Measurements from ENCODE around the gene TTC3. TPM values are rescaled to one million over a fixed set of nuclear protein-coding genes. Genes with fewer than 3 reads are reported as not detected.
A peak's percentile ranks its signal among the peaks of the same experiment; 100 is the strongest.

TTC3 gene
- total RNA-seq, 1 donor from 2014 or later = 235 TPM

- peak; percentile 57 for DNase-seq
- peak overlapping the region; percentile 97 for H3K4me3 Mint-ChIP-seq (ENCODE audit: unreplicated experiment)
- H3K36me3 Mint-ChIP-seq (ENCODE audit: unreplicated experiment) = peaks cover 4% of the 10 kb centered on the region
- TF ChIP-seq CTCF (IDR thresholded peaks at IDR 0.05; ENCODE audit: partially characterized antibody, unreplicated experiment) = no peak
- peaks cover 7% of the 10 kb centered on the region for H3K27me3 Mint-ChIP-seq (ENCODE audit: unreplicated experiment)
- peak overlapping the region; percentile 96 for H3K27ac Mint-ChIP-seq (ENCODE audit: unreplicated experiment)
- peaks cover 10% of the 10 kb centered on the region for H3K9me3 Mint-ChIP-seq (ENCODE audit: unreplicated experiment)
- peaks cover 21% of the 10 kb centered on the region for H3K4me1 Mint-ChIP-seq (ENCODE audit: low read depth, unreplicated experiment)
Observed at GRCh38 chr21:37073417-37074196, 553 bp downstream of the TTC3 start.

GRCh38 chr21:37074197-37074510 lies 1.1 kb downstream of the TTC3 start:
- Mint-ChIP-seq H3K27me3 (ENCODE audit: unreplicated experiment) (peaks cover 7% of the 10 kb centered on the region), H3K36me3 (ENCODE audit: unreplicated experiment) (peaks cover 6% of the 10 kb centered on the region), H3K4me3 (ENCODE audit: unreplicated experiment) (peak overlapping the region; percentile 97), H3K27ac (ENCODE audit: unreplicated experiment) (peak overlapping the region; percentile 96), H3K4me1 (ENCODE audit: low read depth, unreplicated experiment) (peaks cover 22% of the 10 kb centered on the region), H3K9me3 (ENCODE audit: unreplicated experiment) (peaks cover 11% of the 10 kb centered on the region)
- DNase-seq = no peak
- no peak for TF ChIP-seq CTCF (IDR thresholded peaks at IDR 0.05; ENCODE audit: partially characterized antibody, unreplicated experiment)

- DNase-seq = no peak
- TF ChIP-seq CTCF (IDR thresholded peaks at IDR 0.05; ENCODE audit: partially characterized antibody, unreplicated experiment) = no peak
- Mint-ChIP-seq H3K9me3 (ENCODE audit: unreplicated experiment) (peaks cover 11% of the 10 kb centered on the region), H3K27ac (ENCODE audit: unreplicated experiment) (peak overlapping the region; percentile 96), H3K4me3 (ENCODE audit: unreplicated experiment) (peak overlapping the region; percentile 97), H3K27me3 (ENCODE audit: unreplicated experiment) (peaks cover 7% of the 10 kb centered on the region), H3K4me1 (ENCODE audit: low read depth, unreplicated experiment) (peaks cover 23% of the 10 kb centered on the region), H3K36me3 (ENCODE audit: unreplicated experiment) (peaks cover 8% of the 10 kb centered on the region)
Observed at GRCh38 chr21:37074546-37074945, 1.5 kb downstream of the TTC3 start.

GRCh38 chr21:37075214-37075770 lies 2.2 kb downstream of the TTC3 start:
- H3K27ac Mint-ChIP-seq (ENCODE audit: unreplicated experiment) = no peak overlapping the region
- DNase-seq = no peak
- H3K9me3 Mint-ChIP-seq (ENCODE audit: unreplicated experiment) = peaks cover 11% of the 10 kb centered on the region
- H3K27me3 Mint-ChIP-seq (ENCODE audit: unreplicated experiment) = peaks cover 7% of the 10 kb centered on the region
- no peak for TF ChIP-seq CTCF (IDR thresholded peaks at IDR 0.05; ENCODE audit: partially characterized antibody, unreplicated experiment)
- H3K4me1 Mint-ChIP-seq (ENCODE audit: low read depth, unreplicated experiment) = peaks cover 23% of the 10 kb centered on the region
- peaks cover 8% of the 10 kb centered on the region for H3K36me3 Mint-ChIP-seq (ENCODE audit: unreplicated experiment)
- H3K4me3 Mint-ChIP-seq (ENCODE audit: unreplicated experiment) = peak overlapping the region; percentile 97

All from glutamatergic neuron (in vitro differentiated cells).